Fibroblast of lung (primary cell): Measurements from ENCODE around the gene LMX1A. TPM values are rescaled to one million over a fixed set of nuclear protein-coding genes. Genes with fewer than 3 reads are reported as not detected.

Experiments
- DNase-seq, 2 donors: peaks; one replicate each; pipeline versions ENCODE4 v3.0.0 to v3.0.0-alpha.2; 2010; ENCODE audit warnings: low read depth in 2 of 2
- H2AFZ ChIP-seq: 2 replicates; pipeline ENCODE4 v1.5.1; 2012; ENCODE audit warnings: low read length, control low read depth, inconsistent platforms
- H3K27ac ChIP-seq: 2 replicates; pipeline ENCODE4 v1.5.1; 2011; ENCODE audit warnings: low read length, control low read depth; ENCODE audit not compliant: insufficient read depth
- H3K27me3 ChIP-seq: 2 replicates; pipeline ENCODE4 v1.5.1; 2011; ENCODE audit warnings: mild to moderate bottlenecking, low read length; ENCODE audit not compliant: control insufficient read depth, insufficient read depth
- H3K36me3 ChIP-seq: 2 replicates; pipeline ENCODE4 v1.5.1; 2011; ENCODE audit warnings: low read length; ENCODE audit not compliant: control insufficient read depth, insufficient read depth
- H3K4me1 ChIP-seq: 2 replicates; pipeline ENCODE4 v1.5.1; 2011; ENCODE audit warnings: low read length; ENCODE audit not compliant: control insufficient read depth, insufficient read depth; ENCODE audit errors: extremely low read depth
- H3K4me2 ChIP-seq: 2 replicates; pipeline ENCODE4 v1.5.1; 2011; ENCODE audit warnings: low read length, control low read depth; ENCODE audit not compliant: insufficient read depth; ENCODE audit errors: extremely low read depth
- H3K4me3 ChIP-seq, 4 experiments: fragments of 200-600 bp in 1 of 4; sonication (generic) in 1 of 4; replicated peaks in 1 of 4; 2 replicates each; pipeline ENCODE4 v1.5.1; 2011 to 2016; ENCODE audit warnings: low read length in 4 of 4, low read depth in 3 of 4, mild to moderate bottlenecking in 3 of 4, control low read depth in 2 of 4, inconsistent platforms in 1 of 4, mixed read lengths in 1 of 4; ENCODE audit not compliant: insufficient read depth in 1 of 4; ENCODE audit errors: control extremely low read depth in 1 of 4
- H3K79me2 ChIP-seq: 2 replicates; pipeline ENCODE4 v1.5.1; 2012; ENCODE audit warnings: mild to moderate bottlenecking, low read length, inconsistent platforms; ENCODE audit not compliant: control insufficient read depth, insufficient read depth
- H3K9ac ChIP-seq: 2 replicates; pipeline ENCODE4 v1.5.1; 2011; ENCODE audit warnings: mild to moderate bottlenecking, low read length, control low read depth; ENCODE audit not compliant: insufficient read depth
- H3K9me3 ChIP-seq: 2 replicates; pipeline ENCODE4 v1.5.1; 2012; ENCODE audit warnings: low read depth, low read length; ENCODE audit not compliant: control insufficient read depth, insufficient read depth
- H4K20me1 ChIP-seq: 2 replicates; pipeline ENCODE4 v1.5.1; 2011; ENCODE audit warnings: low read length; ENCODE audit not compliant: control insufficient read depth, insufficient read depth; ENCODE audit errors: extremely low read depth
- EZH2 ChIP-seq: IDR thresholded peaks from 2 replicates; pipeline ENCODE4 v1.5.1; 2012; ENCODE audit warnings: low read length, control low read depth, mild to moderate bottlenecking; ENCODE audit errors: missing control alignments
- polyA plus RNA-seq, 2 donors: library from polyadenylated mRNA; depleted of rRNA in 1 of 2; stranded (reverse) in 1 of 2; unstranded in 1 of 2; fragments of >200 nt; gene quantifications; 2 replicates each; pipeline ENCODE4 v1.2.1, GENCODE V29; 2011 to 2012; ENCODE audit warnings: missing spikeins in 1 of 2
- total RNA-seq: library from RNA; depleted of rRNA; stranded (reverse); fragments of >200 nt; gene quantifications from 2 replicates; pipeline ENCODE4 v1.2.1, GENCODE V29; 2014
- TF ChIP-seq, protein P1 (sequence below), 2 donors: IDR thresholded peaks in 1 of 2; conservative IDR thresholded peaks in 1 of 2; 1 replicate in 1 of 2; 2 replicates in 1 of 2; pipeline ENCODE4 v1.5.1; 2011 to 2012; ENCODE audit warnings: low read length in 2 of 2, control low read depth in 1 of 2, inconsistent platforms in 1 of 2, low read depth in 1 of 2, mild to moderate bottlenecking in 1 of 2

The LMX1A gene
- total and polyA plus RNA-seq, 2 donors (not counting 1 experiment from before 2014, with no cell fraction given) = not detected

DNA sequence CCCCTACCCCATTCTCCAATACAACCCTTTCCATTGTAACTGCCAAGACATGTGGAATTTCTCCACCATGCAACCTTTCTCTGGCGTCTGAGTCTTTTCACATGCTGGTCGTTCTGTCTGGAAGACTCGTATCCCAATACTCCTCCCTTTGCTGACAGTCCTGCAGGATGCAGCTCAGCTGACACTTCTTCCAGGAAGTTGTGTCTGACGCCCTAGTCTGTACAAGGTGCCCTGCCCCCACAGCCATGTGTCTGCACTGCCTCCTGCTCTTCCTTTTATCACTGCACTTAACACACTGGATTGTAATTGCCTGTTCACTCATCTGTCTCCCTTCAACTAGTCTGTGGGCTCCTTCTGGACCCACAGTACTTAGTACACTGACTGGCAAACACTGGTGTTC lies 188.0 kb downstream of the LMX1A start:
- H3K9ac ChIP-seq = no peak overlapping the region
- no peak for DNase-seq
- no peaks in the 10 kb centered on the region for H3K4me1 ChIP-seq

DNA sequence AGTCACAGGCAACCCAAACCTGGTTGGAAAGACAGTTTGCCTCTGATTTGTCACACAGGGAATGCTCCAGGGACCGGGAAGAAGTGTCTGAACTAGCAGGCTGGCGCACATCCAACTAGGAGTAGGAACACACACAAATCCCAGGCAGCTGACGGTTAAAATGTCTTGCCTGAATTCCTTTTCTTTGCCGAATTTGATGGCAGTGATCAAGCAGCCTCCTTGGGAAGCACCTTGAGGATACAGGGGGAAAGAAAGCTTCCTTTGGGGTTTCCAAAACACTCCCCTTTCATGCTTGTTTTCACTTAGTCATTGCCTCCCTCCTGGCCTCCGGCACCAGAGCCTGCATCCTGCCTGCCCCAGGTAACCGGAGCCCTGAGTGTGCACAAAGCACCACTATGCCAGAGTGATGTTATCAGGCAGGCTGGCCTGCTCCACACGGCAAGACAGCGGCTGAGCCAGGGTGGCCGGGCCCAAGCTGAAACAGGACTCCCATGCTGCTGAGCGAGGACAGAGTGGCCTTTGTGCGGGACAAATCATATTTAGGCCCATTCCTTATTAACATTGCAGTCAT lies 193.8 kb downstream of the LMX1A start:
- no peak for TF ChIP-seq EZH2
- TF ChIP-seq, protein P1, sequence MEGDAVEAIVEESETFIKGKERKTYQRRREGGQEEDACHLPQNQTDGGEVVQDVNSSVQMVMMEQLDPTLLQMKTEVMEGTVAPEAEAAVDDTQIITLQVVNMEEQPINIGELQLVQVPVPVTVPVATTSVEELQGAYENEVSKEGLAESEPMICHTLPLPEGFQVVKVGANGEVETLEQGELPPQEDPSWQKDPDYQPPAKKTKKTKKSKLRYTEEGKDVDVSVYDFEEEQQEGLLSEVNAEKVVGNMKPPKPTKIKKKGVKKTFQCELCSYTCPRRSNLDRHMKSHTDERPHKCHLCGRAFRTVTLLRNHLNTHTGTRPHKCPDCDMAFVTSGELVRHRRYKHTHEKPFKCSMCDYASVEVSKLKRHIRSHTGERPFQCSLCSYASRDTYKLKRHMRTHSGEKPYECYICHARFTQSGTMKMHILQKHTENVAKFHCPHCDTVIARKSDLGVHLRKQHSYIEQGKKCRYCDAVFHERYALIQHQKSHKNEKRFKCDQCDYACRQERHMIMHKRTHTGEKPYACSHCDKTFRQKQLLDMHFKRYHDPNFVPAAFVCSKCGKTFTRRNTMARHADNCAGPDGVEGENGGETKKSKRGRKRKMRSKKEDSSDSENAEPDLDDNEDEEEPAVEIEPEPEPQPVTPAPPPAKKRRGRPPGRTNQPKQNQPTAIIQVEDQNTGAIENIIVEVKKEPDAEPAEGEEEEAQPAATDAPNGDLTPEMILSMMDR (conservative IDR thresholded peaks at IDR 0.05 in 1 of 2, IDR thresholded peaks at IDR 0.05 in 1 of 2; ENCODE audit: low read depth in 1 of 2, low read length in 2 of 2) = no peak
- H3K27ac ChIP-seq = no peak overlapping the region

More for the DNA sequence above, 188.0 kb downstream of the LMX1A start:
- H2AFZ ChIP-seq = no peak overlapping the region
- H3K27me3 ChIP-seq = no peaks in the 10 kb centered on the region
- no peak for TF ChIP-seq EZH2
- TF ChIP-seq, protein P1 (conservative IDR thresholded peaks at IDR 0.05 in 1 of 2, IDR thresholded peaks at IDR 0.05 in 1 of 2; ENCODE audit: low read depth in 1 of 2, low read length in 2 of 2) = no peak
- no peak overlapping the region for H3K4me3 ChIP-seq
- no peaks in the 10 kb centered on the region for H3K9me3 ChIP-seq
- no peaks in the 10 kb centered on the region for H3K79me2 ChIP-seq
- H3K36me3 ChIP-seq = no peaks in the 10 kb centered on the region
- H3K27ac ChIP-seq = no peak overlapping the region
- H4K20me1 ChIP-seq = no peaks in the 10 kb centered on the region
- H3K4me2 ChIP-seq = no peak overlapping the region

DNA sequence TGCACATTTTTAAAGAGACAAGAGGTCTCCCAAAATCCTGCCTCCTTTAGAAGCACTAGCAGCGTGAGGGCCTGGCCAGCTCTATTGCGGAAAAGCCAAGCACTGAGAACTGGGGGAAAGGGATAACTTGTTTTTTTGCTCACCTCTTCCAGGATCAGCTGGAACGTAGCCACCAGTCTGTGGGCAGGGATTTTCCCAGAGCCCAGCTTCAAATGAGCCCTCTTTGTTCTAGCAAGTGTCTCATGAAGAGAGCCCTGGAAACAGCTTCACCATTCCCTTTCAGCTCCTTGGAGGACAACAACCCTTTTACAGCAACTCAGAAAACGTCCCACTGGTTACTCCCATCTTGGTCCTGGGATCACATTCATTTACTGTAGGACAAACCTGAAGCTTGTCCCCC lies 195.4 kb downstream of the LMX1A start:
- Histone ChIP-seq H4K20me1 (no peaks in the 10 kb centered on the region), H2AFZ (no peak overlapping the region), H3K79me2 (no peaks in the 10 kb centered on the region), H3K4me2 (no peak overlapping the region), H3K9ac (no peak overlapping the region), H3K4me3 (no peak overlapping the region), H3K27ac (no peak overlapping the region), H3K9me3 (no peaks in the 10 kb centered on the region), H3K4me1 (no peaks in the 10 kb centered on the region), H3K27me3 (no peaks in the 10 kb centered on the region), H3K36me3 (no peaks in the 10 kb centered on the region)
- no peak for DNase-seq
- no peak for TF ChIP-seq EZH2
- TF ChIP-seq, protein P1 (conservative IDR thresholded peaks at IDR 0.05 in 1 of 2, IDR thresholded peaks at IDR 0.05 in 1 of 2; ENCODE audit: low read depth in 1 of 2, low read length in 2 of 2) = no peak

More for the DNA sequence above, 193.8 kb downstream of the LMX1A start:
- Histone ChIP-seq H3K27me3 (no peaks in the 10 kb centered on the region), H3K79me2 (no peaks in the 10 kb centered on the region), H3K9ac (no peak overlapping the region), H3K4me1 (no peaks in the 10 kb centered on the region), H4K20me1 (no peaks in the 10 kb centered on the region), H3K4me2 (no peak overlapping the region), H2AFZ (no peak overlapping the region), H3K9me3 (no peaks in the 10 kb centered on the region), H3K36me3 (no peaks in the 10 kb centered on the region), H3K4me3 (no peak overlapping the region)
- no peak for DNase-seq
